Astrocyte (in vitro differentiated cells and primary cell): ENCODE measurements around the gene SPTBN1. TPM values are rescaled to one million over a fixed set of nuclear protein-coding genes. Genes with fewer than 3 reads are reported as not detected.

Source experiments
- DNase-seq: peaks from one replicate; pipeline ENCODE4 v3.0.0-alpha.2; 2010; ENCODE audit warnings: low read depth
- FAIRE-seq: peaks from 2 replicates; lab custom pipeline; 2011; peaks lifted over from hg19 to GRCh38; lab: Jason Lieb, UNC
- H2AFZ ChIP-seq: 2 replicates; pipeline ENCODE4 v1.6.0; 2012; ENCODE audit warnings: low read depth, low read length, inconsistent platforms
- H3K27ac ChIP-seq: 2 replicates; pipeline ENCODE4 v1.5.1; 2011; ENCODE audit warnings: low read depth, low read length, inconsistent platforms
- H3K27me3 ChIP-seq: 2 replicates; pipeline ENCODE4 v1.6.0; 2011; ENCODE audit warnings: low read length, inconsistent platforms; ENCODE audit not compliant: insufficient read depth
- H3K36me3 ChIP-seq: 2 replicates; pipeline ENCODE4 v1.5.1; 2011; ENCODE audit warnings: low read length, inconsistent platforms; ENCODE audit not compliant: insufficient read depth
- H3K4me1 ChIP-seq: 2 replicates; pipeline ENCODE4 v1.5.1; 2011; ENCODE audit warnings: low read length, inconsistent platforms; ENCODE audit not compliant: insufficient read depth
- H3K4me2 ChIP-seq: 2 replicates; pipeline ENCODE4 v1.6.0; 2012; ENCODE audit warnings: low read length, inconsistent platforms
- H3K4me3 ChIP-seq: 2 replicates; pipeline ENCODE4 v1.5.1; 2011; ENCODE audit warnings: low read depth, mild to moderate bottlenecking, low read length, inconsistent platforms; ENCODE audit not compliant: insufficient read depth
- H3K79me2 ChIP-seq: 2 replicates; pipeline ENCODE4 v1.6.0; 2012; ENCODE audit warnings: mild to moderate bottlenecking, low read length, inconsistent platforms; ENCODE audit not compliant: insufficient read depth
- H3K9ac ChIP-seq: 2 replicates; pipeline ENCODE4 v1.6.0; 2012; ENCODE audit warnings: mild to moderate bottlenecking, low read length, inconsistent platforms
- H3K9me3 ChIP-seq: 2 replicates; pipeline ENCODE4 v1.5.1; 2012; ENCODE audit warnings: low read depth, mild to moderate bottlenecking, low read length, inconsistent platforms; ENCODE audit not compliant: insufficient read depth
- H4K20me1 ChIP-seq: 2 replicates; pipeline ENCODE4 v1.6.0; 2012; ENCODE audit warnings: low read length, inconsistent platforms; ENCODE audit not compliant: insufficient read depth
- H3K27ac Mint-ChIP-seq: one replicate; pipeline ENCODE4 v1.8.0; 2021; ENCODE audit warnings: mild to moderate bottlenecking, mixed read lengths; ENCODE audit not compliant: unreplicated experiment
- H3K27me3 Mint-ChIP-seq: one replicate; pipeline ENCODE4 v1.8.0; 2021; ENCODE audit warnings: low read depth, mixed read lengths; ENCODE audit not compliant: unreplicated experiment
- H3K36me3 Mint-ChIP-seq: one replicate; pipeline ENCODE4 v1.8.0; 2021; ENCODE audit warnings: low read depth, mixed read lengths; ENCODE audit not compliant: unreplicated experiment
- H3K4me1 Mint-ChIP-seq: one replicate; pipeline ENCODE4 v1.8.0; 2021; ENCODE audit warnings: low read depth, mixed read lengths; ENCODE audit not compliant: unreplicated experiment
- H3K4me3 Mint-ChIP-seq: one replicate; pipeline ENCODE4 v1.8.0; 2021; ENCODE audit warnings: mild to moderate bottlenecking, moderate library complexity, mixed read lengths; ENCODE audit not compliant: unreplicated experiment
- H3K9me3 Mint-ChIP-seq: one replicate; pipeline ENCODE4 v1.8.0; 2021; ENCODE audit warnings: mild to moderate bottlenecking, mixed read lengths; ENCODE audit not compliant: unreplicated experiment
- CTCF ChIP-seq: IDR thresholded peaks from 2 replicates; pipeline ENCODE4 v1.5.1; 2011; ENCODE audit warnings: low read depth, mild to moderate bottlenecking, inconsistent platforms, low read length, moderate library complexity; ENCODE audit not compliant: insufficient read depth
- EZH2 ChIP-seq: IDR thresholded peaks from 2 replicates; pipeline ENCODE4 v1.6.1; 2012; ENCODE audit warnings: mild to moderate bottlenecking, low read length, inconsistent platforms; ENCODE audit not compliant: insufficient read depth
- total RNA-seq: library from RNA; stranded (reverse); gene quantifications from 2 replicates; pipeline ENCODE4 v1.2.1, GENCODE V29; 2021

SPTBN1 gene
- total RNA-seq, 1 donor from 2014 or later = 311 TPM

GRCh38 chr2:54602736-54603322 lies 146.7 kb downstream of the SPTBN1 start:
- Mint-ChIP-seq H3K9me3 (no peaks in the 10 kb centered on the region), H3K4me3 (no peak overlapping the region), H3K36me3 (peaks cover 20% of the 10 kb centered on the region), H3K27me3 (no peaks in the 10 kb centered on the region), H3K27ac (no peak overlapping the region), H3K4me1 (peaks cover 47% of the 10 kb centered on the region)
- no peaks in the 10 kb centered on the region for H3K27me3 ChIP-seq
- no peaks in the 10 kb centered on the region for H3K9me3 ChIP-seq
- H3K9ac ChIP-seq = no peak overlapping the region
- no peak overlapping the region for H3K4me3 ChIP-seq
- peaks cover 100% of the 10 kb centered on the region for H3K79me2 ChIP-seq
- H3K36me3 ChIP-seq = peaks cover 11% of the 10 kb centered on the region
- peaks cover 91% of the 10 kb centered on the region for H4K20me1 ChIP-seq
- FAIRE-seq = no peak
- no peak for DNase-seq
- H3K27ac ChIP-seq = peak overlapping the region; percentile 23
- H3K4me1 ChIP-seq = peaks cover 70% of the 10 kb centered on the region
- no peak overlapping the region for H2AFZ ChIP-seq
- no peak overlapping the region for H3K4me2 ChIP-seq
- TF ChIP-seq CTCF (no peak), EZH2 (no peak)

GRCh38 chr2:54603357-54603756 lies 147.2 kb downstream of the SPTBN1 start:
- H3K36me3 Mint-ChIP-seq = peaks cover 22% of the 10 kb centered on the region
- no peak for FAIRE-seq

More at GRCh38 chr2:54603357-54603756, 147.2 kb downstream of the SPTBN1 start:
- H3K79me2 ChIP-seq = peaks cover 100% of the 10 kb centered on the region
- Mint-ChIP-seq H3K4me3 (no peak overlapping the region), H3K9me3 (no peaks in the 10 kb centered on the region), H3K27ac (no peak overlapping the region), H3K4me1 (peaks cover 49% of the 10 kb centered on the region), H3K27me3 (no peaks in the 10 kb centered on the region)
- no peaks in the 10 kb centered on the region for H3K27me3 ChIP-seq
- H3K4me3 ChIP-seq = no peak overlapping the region
- H3K9me3 ChIP-seq = no peaks in the 10 kb centered on the region
- peaks cover 91% of the 10 kb centered on the region for H4K20me1 ChIP-seq
- no peak for TF ChIP-seq CTCF
- TF ChIP-seq EZH2 = no peak
- H3K4me1 ChIP-seq = peaks cover 70% of the 10 kb centered on the region
- no peak overlapping the region for H2AFZ ChIP-seq
- peak overlapping the region; percentile 23 for H3K27ac ChIP-seq
- H3K36me3 ChIP-seq = peaks cover 11% of the 10 kb centered on the region
- no peak overlapping the region for H3K9ac ChIP-seq
- no peak overlapping the region for H3K4me2 ChIP-seq
- DNase-seq = no peak
